SJCRH30 (cell line): Measurements from ENCODE around the gene EXOSC10. TPM values are rescaled to one million over a fixed set of nuclear protein-coding genes. Genes with fewer than 3 reads are reported as not detected.
"Not testable (repeated sequence)": the region's sequence is repeated elsewhere in the genome, so short reads cannot be mapped to it uniquely, and the experiment has no call there.

Source experiments
- DNase-seq, 2 experiments: peaks; one replicate each; pipeline ENCODE4 v3.0.0-alpha.2; 2015 to 2020
- H3K27ac ChIP-seq: fragments of 250-450 bp; sonication (Bioruptor Pico); 2 replicates; pipeline ENCODE4 v1.5.1; 2020; ENCODE audit warnings: mild to moderate bottlenecking, moderate library complexity
- H3K27me3 ChIP-seq: fragments of 250-450 bp; sonication (Bioruptor Pico); 2 replicates; pipeline ENCODE4 v1.5.1; 2020; ENCODE audit warnings: mild to moderate bottlenecking, moderate library complexity
- H3K36me3 ChIP-seq: fragments of 250-450 bp; sonication (Bioruptor Pico); 2 replicates; pipeline ENCODE4 v1.5.1; 2020; ENCODE audit warnings: mild to moderate bottlenecking, moderate library complexity
- H3K4me1 ChIP-seq: fragments of 250-450 bp; sonication (Bioruptor Pico); 2 replicates; pipeline ENCODE4 v1.5.1; 2020; ENCODE audit warnings: mild to moderate bottlenecking, moderate library complexity
- H3K4me3 ChIP-seq: fragments of 250-450 bp; sonication (Bioruptor Pico); 2 replicates; pipeline ENCODE4 v1.5.1; 2020; ENCODE audit warnings: mild to moderate bottlenecking, moderate library complexity
- H3K9me3 ChIP-seq: fragments of 250-450 bp; sonication (Bioruptor Pico); replicated peaks from 2 replicates; pipeline ENCODE4 v1.5.1; 2020; ENCODE audit warnings: mild to moderate bottlenecking, moderate library complexity
- total RNA-seq: library from RNA; depleted of rRNA; stranded (reverse); fragments of >200 nt; shearing (Covaris generic); gene quantifications from 2 replicates; pipeline ENCODE4 v1.2.3, GENCODE V29; 2014; rRNA removed

EXOSC10 gene
- total RNA-seq, 1 experiment from 2014 or later: 97.5 TPM

DNA sequence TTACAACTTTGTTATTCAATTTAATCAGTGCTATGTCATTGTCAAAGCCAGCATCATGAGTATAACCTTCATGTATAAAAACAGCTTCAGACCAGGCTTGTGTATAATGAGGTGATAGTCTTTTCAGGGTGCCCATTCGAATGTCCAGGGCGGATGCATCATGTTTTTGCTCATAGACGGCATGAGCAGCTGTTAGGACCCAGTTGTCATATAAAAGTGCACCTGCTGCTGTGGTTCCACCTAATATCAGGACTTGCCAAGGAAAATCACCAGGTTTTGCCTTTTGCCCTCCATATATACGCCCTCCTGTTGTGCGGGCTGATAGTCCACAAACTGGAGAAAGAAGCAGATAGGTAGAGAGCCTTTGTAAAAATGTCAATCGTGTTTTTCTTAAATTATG, 72.4 kb downstream of the EXOSC10 start:
- peaks cover 19% of the 10 kb centered on the region for H3K4me1 ChIP-seq
- no peaks in the 10 kb centered on the region for H3K9me3 ChIP-seq
- DNase-seq: peak; percentile 36 to 68
- peak overlapping the region; percentile 29 for H3K27ac ChIP-seq
- H3K4me3 ChIP-seq: no peak overlapping the region
- H3K27me3 ChIP-seq: no peaks in the 10 kb centered on the region
- peaks cover 55% of the 10 kb centered on the region for H3K36me3 ChIP-seq

DNA sequence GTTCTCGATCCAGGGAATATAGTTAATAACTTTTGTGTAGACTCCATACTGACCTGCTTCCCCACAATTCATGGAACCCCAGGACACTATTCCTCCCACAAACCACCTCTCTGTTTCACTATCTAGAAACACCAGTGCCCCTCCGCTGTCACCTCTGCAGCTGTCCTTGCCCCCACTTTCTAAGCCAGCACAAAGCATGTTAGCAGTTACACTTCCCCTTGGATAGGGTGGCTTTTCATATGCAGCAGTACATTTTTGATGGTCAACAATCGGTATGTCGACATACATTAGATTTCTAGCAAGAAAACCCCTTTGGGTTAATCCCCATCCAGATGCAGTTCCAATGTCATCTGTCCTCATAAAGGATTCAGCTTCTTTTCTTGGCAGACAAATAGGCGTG, 72.8 kb downstream of the EXOSC10 start:
- Histone ChIP-seq H3K4me1 (peaks cover 19% of the 10 kb centered on the region), H3K27ac (peak overlapping the region; percentile 29), H3K36me3 (peaks cover 59% of the 10 kb centered on the region), H3K27me3 (no peaks in the 10 kb centered on the region), H3K4me3 (no peak overlapping the region), H3K9me3 (no peaks in the 10 kb centered on the region)
- peak in 1 of 2 experiments; percentile 34 for DNase-seq

DNA sequence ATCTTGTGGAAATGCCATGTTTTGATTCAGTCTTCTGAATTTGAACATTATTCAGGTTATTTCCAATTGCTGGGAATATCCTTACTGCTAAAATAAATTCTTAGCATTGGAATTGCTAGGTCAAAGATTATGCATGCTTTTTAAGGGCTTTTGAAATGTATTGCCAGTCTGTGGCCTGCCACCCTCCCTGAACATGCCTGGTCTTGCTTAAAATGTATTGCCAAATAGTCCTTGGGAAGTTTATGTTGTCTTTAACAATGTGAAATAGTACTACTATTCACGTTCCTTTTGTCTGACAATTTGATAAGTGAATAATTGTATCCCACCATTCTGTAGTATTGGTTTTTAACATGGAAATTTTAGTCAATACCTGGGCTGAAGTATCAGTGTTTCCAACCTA, 73.6 kb downstream of the EXOSC10 start:
- Histone ChIP-seq H3K36me3 (peaks cover 68% of the 10 kb centered on the region), H3K27me3 (no peaks in the 10 kb centered on the region), H3K9me3 (no peaks in the 10 kb centered on the region), H3K4me3 (no peak overlapping the region), H3K27ac (no peak overlapping the region), H3K4me1 (peaks cover 19% of the 10 kb centered on the region)
- no peak for DNase-seq

DNA sequence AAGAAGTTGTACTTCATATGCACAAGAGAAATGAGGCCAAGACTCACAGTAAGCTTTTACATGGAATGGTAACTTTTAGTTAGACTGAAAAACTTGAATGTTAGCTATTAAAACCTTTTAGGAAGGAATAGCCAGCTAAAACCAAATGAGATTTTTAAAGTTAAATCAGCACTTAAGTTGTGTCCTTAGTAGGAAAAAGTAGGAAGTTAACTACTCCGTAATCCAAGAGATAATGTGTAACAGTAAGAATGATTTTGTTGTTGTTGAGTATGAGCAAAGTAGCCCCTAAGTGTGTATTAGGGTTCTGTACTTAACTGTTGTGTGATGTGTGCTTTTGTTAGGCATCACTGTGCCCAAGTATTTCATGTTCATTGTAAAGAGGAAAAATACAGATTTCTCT, 74.1 kb downstream of the EXOSC10 start:
- no peak overlapping the region for H3K4me3 ChIP-seq
- peaks cover 19% of the 10 kb centered on the region for H3K4me1 ChIP-seq
- DNase-seq: no peak
- H3K27me3 ChIP-seq: no peaks in the 10 kb centered on the region
- no peaks in the 10 kb centered on the region for H3K9me3 ChIP-seq
- H3K36me3 ChIP-seq: peaks cover 72% of the 10 kb centered on the region
- no peak overlapping the region for H3K27ac ChIP-seq

DNA sequence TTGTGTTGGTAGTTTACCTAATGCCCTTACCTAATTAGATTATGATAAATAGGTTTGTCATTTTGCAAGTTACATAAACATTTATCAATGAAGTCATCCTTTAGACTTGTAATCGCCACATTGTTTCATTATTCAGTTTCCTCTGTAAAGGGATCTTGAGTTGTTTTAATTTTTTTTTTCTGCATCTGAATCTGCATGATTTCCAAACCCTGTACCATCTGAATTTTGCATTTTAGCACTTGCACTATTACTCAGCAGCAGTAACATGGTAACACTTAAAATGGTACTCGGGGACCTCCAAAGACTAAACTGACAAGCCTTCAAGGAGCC, 74.8 kb downstream of the EXOSC10 start:
- H3K4me1 ChIP-seq: peaks cover 19% of the 10 kb centered on the region

DNA sequence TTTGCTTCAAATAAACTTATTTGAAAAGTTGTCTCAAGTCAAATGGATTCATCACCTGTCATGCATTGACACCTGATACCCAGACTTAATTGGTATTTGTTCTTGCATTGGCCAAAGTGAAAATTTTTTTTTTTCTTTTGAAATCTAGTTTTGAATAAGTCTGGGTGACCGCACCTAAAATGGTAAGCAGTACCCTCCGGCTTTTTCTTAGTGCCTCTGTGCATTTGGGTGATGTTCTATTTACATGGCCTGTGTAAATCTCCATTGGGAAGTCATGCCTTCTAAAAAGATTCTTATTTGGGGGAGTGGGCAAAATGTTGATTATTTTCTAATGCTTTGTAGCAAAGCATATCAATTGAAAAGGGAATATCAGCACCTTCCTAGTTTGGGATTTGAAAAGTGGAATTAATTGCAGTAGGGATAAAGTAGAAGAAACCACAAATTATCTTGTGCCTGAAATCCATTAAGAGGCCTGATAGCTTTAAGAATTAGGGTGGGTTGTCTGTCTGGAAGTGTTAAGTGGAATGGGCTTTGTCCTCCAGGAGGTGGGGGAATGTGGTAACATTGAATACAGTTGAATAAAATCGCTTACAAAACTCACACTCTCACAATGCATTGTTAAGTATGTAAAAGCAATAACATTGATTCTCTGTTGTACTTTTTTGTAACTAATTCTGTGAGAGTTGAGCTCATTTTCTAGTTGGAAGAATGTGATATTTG, 75.4 kb downstream of the EXOSC10 start:
- DNase-seq: no peak
- Histone ChIP-seq H3K27ac (no peak overlapping the region), H3K4me1 (peaks cover 19% of the 10 kb centered on the region), H3K9me3 (no peaks in the 10 kb centered on the region), H3K27me3 (no peaks in the 10 kb centered on the region), H3K36me3 (peaks cover 77% of the 10 kb centered on the region), H3K4me3 (no peak overlapping the region)

More for the DNA sequence above, 74.8 kb downstream of the EXOSC10 start:
- H3K9me3 ChIP-seq: no peaks in the 10 kb centered on the region
- no peak for DNase-seq
- no peak overlapping the region for H3K4me3 ChIP-seq
- H3K27me3 ChIP-seq: no peaks in the 10 kb centered on the region
- H3K27ac ChIP-seq: no peak overlapping the region
- peaks cover 73% of the 10 kb centered on the region for H3K36me3 ChIP-seq

DNA sequence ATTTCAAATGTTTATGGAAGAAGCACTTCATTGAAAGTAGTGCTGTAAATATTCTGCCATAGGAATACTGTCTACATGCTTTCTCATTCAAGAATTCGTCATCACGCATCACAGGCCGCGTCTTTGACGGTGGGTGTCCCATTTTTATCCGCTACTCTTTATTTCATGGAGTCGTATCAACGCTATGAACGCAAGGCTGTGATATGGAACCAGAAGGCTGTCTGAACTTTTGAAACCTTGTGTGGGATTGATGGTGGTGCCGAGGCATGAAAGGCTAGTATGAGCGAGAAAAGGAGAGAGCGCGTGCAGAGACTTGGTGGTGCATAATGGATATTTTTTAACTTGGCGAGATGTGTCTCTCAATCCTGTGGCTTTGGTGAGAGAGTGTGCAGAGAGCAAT, 76.5 kb downstream of the EXOSC10 start:
- no peak overlapping the region for H3K4me3 ChIP-seq
- H3K36me3 ChIP-seq: peaks cover 86% of the 10 kb centered on the region
- no peak for DNase-seq
- H3K9me3 ChIP-seq: no peaks in the 10 kb centered on the region
- H3K4me1 ChIP-seq: peaks cover 19% of the 10 kb centered on the region
- H3K27me3 ChIP-seq: no peaks in the 10 kb centered on the region
- H3K27ac ChIP-seq: no peak overlapping the region

DNA sequence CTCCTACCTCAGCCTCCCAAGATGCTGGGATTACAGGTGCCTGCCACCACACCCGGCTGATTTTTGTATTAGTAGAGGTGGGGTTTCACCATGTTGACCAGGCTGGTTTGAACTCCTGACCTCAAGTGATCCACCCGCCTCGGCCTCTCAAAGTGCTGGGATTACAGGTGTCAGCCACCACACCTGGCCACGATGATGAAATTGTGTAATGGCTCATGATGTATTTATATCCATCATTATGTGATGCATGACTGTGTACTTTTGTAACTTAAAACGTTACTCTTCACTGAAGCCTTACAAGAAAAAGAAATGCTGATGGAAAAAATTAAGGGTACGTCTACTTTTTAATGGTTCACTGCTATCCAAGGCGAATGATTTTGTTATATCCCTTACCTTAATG, 79.7 kb downstream of the EXOSC10 start:
- Histone ChIP-seq H3K4me3 (no peak overlapping the region), H3K9me3 (no peaks in the 10 kb centered on the region), H3K27ac (no peak overlapping the region), H3K36me3 (peaks cover 98% of the 10 kb centered on the region), H3K4me1 (no peaks in the 10 kb centered on the region), H3K27me3 (no peaks in the 10 kb centered on the region)
- no peak for DNase-seq

DNA sequence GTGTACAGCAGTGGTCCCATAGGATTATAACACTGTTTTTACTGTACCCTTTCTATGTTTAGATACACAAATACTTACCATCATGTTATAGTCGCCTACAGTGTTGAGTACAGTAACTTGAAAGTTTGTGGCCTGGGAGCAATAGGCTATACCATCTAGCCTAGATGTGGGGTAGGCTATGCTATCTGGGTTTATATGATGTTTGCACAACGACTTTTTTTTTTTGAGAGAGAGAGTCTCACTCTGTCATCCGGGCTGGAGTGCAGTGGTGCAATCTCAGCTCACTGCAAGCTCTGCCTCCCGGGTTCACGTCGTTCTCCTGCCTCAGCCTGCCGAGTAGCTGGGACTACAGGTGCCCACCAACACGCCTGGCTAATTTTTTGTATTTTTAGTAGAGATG, 80.3 kb downstream of the EXOSC10 start:
- not testable (repeated sequence) for H3K9me3 ChIP-seq, H3K27me3 ChIP-seq, H3K4me3 ChIP-seq, H3K27ac ChIP-seq, DNase-seq, H3K4me1 ChIP-seq
- H3K36me3 ChIP-seq: peaks cover 98% of the 10 kb centered on the region

Other genes with a start within 250 kb of the EXOSC10 start
- 91.3 and 103 TPM in 2 replicates for gene TARDBP, start 87.2 kb downstream of the EXOSC10 start, total RNA-seq
- gene MASP2, start 52.6 kb downstream of the EXOSC10 start, total RNA-seq: 0.08 TPM in 1 of 2 replicates, not detected in the other
- gene SRM, start 39.9 kb downstream of the EXOSC10 start, total RNA-seq: 64.4 and 70.7 TPM in 2 replicates
- not detected in 2 replicates for gene ANGPTL7, start 89.5 kb upstream of the EXOSC10 start, total RNA-seq
- gene MTOR, start 162.7 kb upstream of the EXOSC10 start, total RNA-seq: 54.6 and 55.2 TPM in 2 replicates
- gene UBIAD1, start 173.3 kb upstream of the EXOSC10 start, total RNA-seq: 26.5 and 27.1 TPM in 2 replicates